ENCODE measurements around the gene GYG2.

Gene GYG2

GRCh38 chrX:2817036-2817435 is 11.7 kb upstream of the GYG2 start:
- no peak for ATAC-seq
- DNase-seq = no peak

- no peak for ATAC-seq
- DNase-seq = no peak
Measured at GRCh38 chrX:2819345-2820135, 9.2 kb upstream of the GYG2 start.

- DNase-seq (no peak), ATAC-seq (no peak)
Measured at GRCh38 chrX:2820136-2820771, 8.5 kb upstream of the GYG2 start.

- DNase-seq = no peak
Measured at GRCh38 chrX:2823795-2824386, 4.8 kb upstream of the GYG2 start.

GRCh38 chrX:2824886-2825285 is 3.8 kb upstream of the GYG2 start:
- ATAC-seq (no peak), DNase-seq (no peak)

More at GRCh38 chrX:2823795-2824386, 4.8 kb upstream of the GYG2 start:
- no peak for ATAC-seq

GRCh38 chrX:2828959-2829411 is 255 bp downstream of the GYG2 start:
- no peak for DNase-seq
- no peak for ATAC-seq

- no peak for DNase-seq
- no peak for ATAC-seq
Measured at GRCh38 chrX:2829469-2830246, 928 bp downstream of the GYG2 start.

GRCh38 chrX:2831471-2832228 is 2.9 kb downstream of the GYG2 start:
- ATAC-seq = no peak

GRCh38 chrX:2837961-2838360 is 9.2 kb downstream of the GYG2 start:
- DNase-seq (no peak), ATAC-seq (no peak)

More at GRCh38 chrX:2831471-2832228, 2.9 kb downstream of the GYG2 start:
- DNase-seq = no peak

- DNase-seq = no peak
- no peak for ATAC-seq
Measured at GRCh38 chrX:2840961-2841360, 12.2 kb downstream of the GYG2 start.

- no peak for DNase-seq
- ATAC-seq = no peak
Measured at GRCh38 chrX:2841537-2841936, 12.8 kb downstream of the GYG2 start.

GRCh38 chrX:2846992-2847391 is 18.3 kb downstream of the GYG2 start:
- no peak for DNase-seq
- ATAC-seq = no peak

GRCh38 chrX:2848871-2849301 is 20.2 kb downstream of the GYG2 start:
- ATAC-seq = no peak
- DNase-seq = no peak

GRCh38 chrX:2854918-2855317 is 26.2 kb downstream of the GYG2 start:
- no peak for DNase-seq
- no peak for ATAC-seq

GRCh38 chrX:2855761-2856160 is 27.0 kb downstream of the GYG2 start:
- ATAC-seq (no peak), DNase-seq (no peak)

GRCh38 chrX:2857566-2857965 is 28.8 kb downstream of the GYG2 start:
- DNase-seq (no peak), ATAC-seq (no peak)

GRCh38 chrX:2859197-2859797 is 30.6 kb downstream of the GYG2 start:
- no peak for ATAC-seq

GRCh38 chrX:2862404-2862803 is 33.7 kb downstream of the GYG2 start:
- ATAC-seq = no peak

More at GRCh38 chrX:2859197-2859797, 30.6 kb downstream of the GYG2 start:
- DNase-seq = no peak

GRCh38 chrX:2863646-2864045 is 34.9 kb downstream of the GYG2 start:
- ATAC-seq (no peak), DNase-seq (no peak)

More at GRCh38 chrX:2862404-2862803, 33.7 kb downstream of the GYG2 start:
- no peak for DNase-seq

- no peak for DNase-seq
- no peak for ATAC-seq
Measured at GRCh38 chrX:2867206-2867605, 38.5 kb downstream of the GYG2 start.

- ATAC-seq (no peak), DNase-seq (no peak)
Measured at GRCh38 chrX:2870650-2871049, 41.9 kb downstream of the GYG2 start.
